Mononuclear cell (primary cell): ENCODE measurements around the gene FARS2. TPM values are rescaled to one million over a fixed set of nuclear protein-coding genes. Genes with fewer than 3 reads are reported as not detected.

Experiments used
- H3K27me3 ChIP-seq: 2 replicates; pipeline ENCODE4 v1.6.0; 2011; ENCODE audit warnings: low read length, control low read depth; ENCODE audit not compliant: insufficient read depth
- H3K4me1 ChIP-seq: 2 replicates; pipeline ENCODE4 v1.5.1; 2011; ENCODE audit warnings: mild to moderate bottlenecking, low read length, control low read depth; ENCODE audit not compliant: insufficient read depth
- H3K4me3 ChIP-seq: 2 replicates; pipeline ENCODE4 v1.5.1; 2011; ENCODE audit warnings: mild to moderate bottlenecking, low read length, moderate library complexity
- H3K9me3 ChIP-seq: 2 replicates; pipeline ENCODE4 v1.5.1; 2011; ENCODE audit warnings: low read depth, mild to moderate bottlenecking, control low read depth, low read length
- total RNA-seq: library from RNA; depleted of rRNA; stranded (reverse); fragments of >200 nt; gene quantifications from one replicate; pipeline ENCODE4 v1.2.3, GENCODE V29; 2012

Gene FARS2
- total RNA-seq, 1 donor = 13.5 TPM

DNA sequence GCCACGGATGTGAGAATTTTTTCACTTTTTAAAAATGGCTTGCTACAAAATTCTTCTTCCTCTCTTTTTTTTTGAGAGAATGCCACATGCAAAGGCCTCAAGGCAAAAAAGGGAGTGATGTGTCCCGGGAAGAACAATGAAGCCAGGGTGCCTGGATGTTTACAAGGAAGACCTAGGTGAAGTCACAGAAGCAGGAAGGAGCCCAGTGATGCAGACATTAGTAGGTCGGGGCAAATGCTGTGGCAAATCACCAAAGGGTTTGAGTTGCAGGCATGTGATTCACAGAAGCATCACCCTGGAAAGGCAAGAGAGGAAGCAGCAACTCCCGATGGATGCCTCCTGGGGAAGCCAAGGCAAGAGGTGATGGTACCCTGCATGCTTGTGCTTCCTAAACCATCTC lies 46.8 kb downstream of the FARS2 start:
- no peak overlapping the region for H3K4me3 ChIP-seq
- H3K9me3 ChIP-seq = no peaks in the 10 kb centered on the region
- H3K4me1 ChIP-seq = peaks cover 4% of the 10 kb centered on the region
- H3K27me3 ChIP-seq = no peaks in the 10 kb centered on the region

DNA sequence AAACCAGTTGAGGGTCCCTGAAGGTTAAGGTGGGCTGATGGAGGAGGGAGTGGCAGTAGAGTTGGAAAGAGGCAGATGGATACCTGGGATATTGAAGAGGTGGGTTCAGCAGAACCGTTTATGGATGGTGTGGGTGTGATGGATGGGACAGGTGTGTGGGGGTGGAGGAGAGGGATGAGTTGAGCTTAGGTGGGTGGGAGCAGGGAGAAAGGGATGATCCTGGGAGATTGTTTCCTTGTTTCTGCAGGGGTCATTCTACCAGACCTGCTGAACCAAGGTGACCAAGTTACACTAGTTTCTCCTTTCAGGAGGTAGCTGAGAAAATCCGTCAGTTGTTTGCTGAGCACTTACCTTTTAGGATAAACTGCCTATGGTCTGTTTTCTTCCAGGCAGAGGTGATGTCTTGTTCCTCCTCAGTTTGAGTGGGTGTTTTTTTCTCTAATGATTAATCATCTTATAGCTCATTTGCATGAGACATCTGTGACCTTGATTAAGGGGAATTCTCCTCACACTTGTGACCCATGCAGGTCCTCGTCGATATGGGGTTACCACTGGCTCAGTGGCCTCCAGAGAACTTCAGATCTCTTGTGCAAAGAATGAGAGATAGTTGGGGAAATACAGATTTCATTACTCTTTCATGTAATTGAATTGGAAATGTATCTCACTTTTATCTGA lies 53.0 kb downstream of the FARS2 start:
- no peak overlapping the region for H3K4me3 ChIP-seq
- H3K4me1 ChIP-seq = no peaks in the 10 kb centered on the region
- no peaks in the 10 kb centered on the region for H3K27me3 ChIP-seq
- H3K9me3 ChIP-seq = no peaks in the 10 kb centered on the region

DNA sequence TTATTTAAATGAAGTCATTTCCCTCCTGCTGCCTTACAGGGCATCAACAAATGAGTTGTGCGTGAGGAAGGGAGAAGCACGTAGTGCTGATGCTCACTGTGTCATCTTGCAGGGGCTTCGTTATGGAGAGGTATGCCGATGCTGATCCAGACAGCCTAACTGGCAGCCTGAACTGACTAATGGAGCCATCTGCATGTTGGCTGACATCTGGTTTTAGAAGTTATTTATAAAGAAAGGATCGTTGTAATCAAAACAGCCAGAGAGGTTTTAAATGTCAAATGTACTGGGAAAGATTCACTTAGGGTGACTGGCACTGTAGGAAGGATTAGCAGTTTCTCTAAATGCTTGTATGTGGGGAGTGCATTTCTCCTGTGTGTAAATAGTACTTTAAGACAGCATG lies 54.6 kb downstream of the FARS2 start:
- H3K4me3 ChIP-seq = no peak overlapping the region

GRCh38 chr6:5316951-5317350 lies 55.6 kb downstream of the FARS2 start:
- Histone ChIP-seq H3K27me3 (no peaks in the 10 kb centered on the region), H3K4me3 (no peak overlapping the region), H3K9me3 (no peaks in the 10 kb centered on the region), H3K4me1 (peaks cover 4% of the 10 kb centered on the region)

More for the DNA sequence above, 54.6 kb downstream of the FARS2 start:
- H3K9me3 ChIP-seq = no peaks in the 10 kb centered on the region
- H3K27me3 ChIP-seq = no peaks in the 10 kb centered on the region
- peaks cover 4% of the 10 kb centered on the region for H3K4me1 ChIP-seq

- Histone ChIP-seq H3K9me3 (no peaks in the 10 kb centered on the region), H3K27me3 (no peaks in the 10 kb centered on the region), H3K4me3 (no peak overlapping the region), H3K4me1 (peaks cover 4% of the 10 kb centered on the region)
Observed at GRCh38 chr6:5318617-5319272, 57.4 kb downstream of the FARS2 start.

DNA sequence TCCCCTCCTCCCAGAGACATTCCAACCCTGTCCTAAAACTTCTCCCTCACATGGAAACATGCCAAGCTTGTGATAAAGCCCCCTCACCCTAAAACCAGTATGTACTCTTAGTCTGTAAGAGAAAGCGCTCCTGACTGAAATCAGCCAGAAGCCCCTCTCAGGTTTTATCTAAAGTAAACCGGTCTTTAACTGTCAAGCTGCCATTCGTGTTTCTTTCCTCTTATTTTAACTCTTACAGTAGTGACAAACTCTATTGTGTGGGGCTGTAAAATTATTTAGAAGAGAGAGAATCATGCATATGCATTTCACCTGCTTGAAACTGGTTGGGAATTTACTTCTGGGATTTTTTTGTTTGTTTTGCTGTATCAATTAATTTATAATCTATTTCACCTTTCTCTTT lies 62.7 kb downstream of the FARS2 start:
- H3K4me3 ChIP-seq = no peak overlapping the region
- no peaks in the 10 kb centered on the region for H3K9me3 ChIP-seq
- H3K4me1 ChIP-seq = peaks cover 4% of the 10 kb centered on the region
- H3K27me3 ChIP-seq = no peaks in the 10 kb centered on the region

- Histone ChIP-seq H3K4me3 (no peak overlapping the region), H3K9me3 (no peaks in the 10 kb centered on the region), H3K4me1 (peaks cover 4% of the 10 kb centered on the region), H3K27me3 (no peaks in the 10 kb centered on the region)
Observed at GRCh38 chr6:5325173-5325572, 63.9 kb downstream of the FARS2 start.

DNA sequence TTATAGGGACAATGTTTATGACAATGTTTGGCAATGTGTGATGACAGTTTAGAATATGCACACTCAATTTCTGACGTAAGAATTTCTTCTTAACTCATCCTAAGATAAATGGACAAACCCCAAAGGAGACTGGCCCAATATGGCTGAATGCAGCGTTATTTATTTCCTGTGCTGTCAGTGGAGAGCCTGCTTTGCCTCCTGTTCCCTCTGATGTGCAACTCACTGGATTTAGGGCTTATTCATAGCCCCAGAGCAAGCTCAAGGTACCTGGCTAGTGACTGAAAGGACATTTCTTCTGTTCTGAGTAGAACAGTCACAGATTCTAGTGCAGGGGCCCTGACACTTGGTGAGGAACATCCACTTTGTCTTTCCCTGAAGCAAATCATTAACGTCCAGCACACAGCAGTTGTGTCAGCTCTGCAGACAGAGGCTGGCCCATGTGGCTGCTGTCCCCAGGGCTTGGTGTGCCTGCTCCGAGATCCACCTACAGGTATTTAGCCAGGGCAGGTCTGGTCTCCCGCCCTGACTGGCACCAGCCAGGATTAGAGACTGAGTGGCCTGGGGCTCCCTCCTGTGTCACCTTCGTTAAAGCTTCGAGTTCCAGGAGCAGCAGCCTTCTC lies 64.8 kb downstream of the FARS2 start:
- no peaks in the 10 kb centered on the region for H3K9me3 ChIP-seq
- no peaks in the 10 kb centered on the region for H3K27me3 ChIP-seq
- no peak overlapping the region for H3K4me3 ChIP-seq
- no peaks in the 10 kb centered on the region for H3K4me1 ChIP-seq

DNA sequence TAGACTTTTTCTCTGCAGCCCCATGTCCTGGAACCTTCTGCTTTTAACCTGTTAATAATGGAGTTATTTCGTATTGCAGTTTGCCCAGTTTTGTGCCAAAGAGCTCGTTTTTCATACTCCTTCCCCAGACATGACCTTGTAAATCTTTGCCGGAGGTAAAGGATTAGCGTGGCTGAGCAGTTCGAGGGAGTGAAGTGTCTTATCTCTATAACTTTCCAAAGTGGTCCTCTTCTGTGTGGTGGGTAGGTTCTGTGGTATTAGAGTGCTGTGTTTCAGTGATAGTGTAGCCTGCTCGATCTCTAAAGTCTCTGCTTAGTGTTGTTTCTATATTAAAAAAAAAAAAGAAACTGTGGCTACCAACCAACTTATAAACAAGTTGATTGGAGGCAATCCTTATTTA lies 67.5 kb downstream of the FARS2 start:
- no peaks in the 10 kb centered on the region for H3K4me1 ChIP-seq
- no peak overlapping the region for H3K4me3 ChIP-seq
- H3K27me3 ChIP-seq = no peaks in the 10 kb centered on the region
- no peaks in the 10 kb centered on the region for H3K9me3 ChIP-seq

GRCh38 chr6:5331845-5332442 lies 70.6 kb downstream of the FARS2 start:
- Histone ChIP-seq H3K4me3 (no peak overlapping the region), H3K4me1 (no peaks in the 10 kb centered on the region), H3K27me3 (no peaks in the 10 kb centered on the region), H3K9me3 (no peaks in the 10 kb centered on the region)

GRCh38 chr6:5333658-5334057 lies 72.3 kb downstream of the FARS2 start:
- Histone ChIP-seq H3K9me3 (no peaks in the 10 kb centered on the region), H3K4me3 (no peak overlapping the region), H3K27me3 (no peaks in the 10 kb centered on the region), H3K4me1 (no peaks in the 10 kb centered on the region)

- Histone ChIP-seq H3K9me3 (no peaks in the 10 kb centered on the region), H3K4me1 (no peaks in the 10 kb centered on the region), H3K27me3 (no peaks in the 10 kb centered on the region), H3K4me3 (no peak overlapping the region)
Observed at GRCh38 chr6:5334341-5334740, 73.0 kb downstream of the FARS2 start.

DNA sequence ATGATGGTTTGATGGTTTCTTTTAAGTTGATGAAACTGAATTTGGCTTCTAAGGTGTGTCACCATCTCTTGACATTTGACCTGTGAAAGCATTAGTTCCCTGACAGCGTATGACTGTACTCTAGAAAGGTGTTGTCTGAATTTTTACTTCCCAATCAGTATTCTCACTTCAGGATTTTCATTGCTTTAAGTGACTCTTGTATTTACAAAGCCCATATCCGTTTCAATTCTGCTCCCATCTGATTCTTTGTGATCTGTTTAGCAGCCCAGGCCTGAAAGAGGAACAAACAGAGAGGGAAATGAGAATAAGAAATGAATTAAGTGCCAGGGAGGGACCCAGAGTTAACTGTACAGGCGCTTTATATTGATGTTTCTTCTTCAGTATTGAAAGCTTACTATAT lies 73.7 kb downstream of the FARS2 start:
- Histone ChIP-seq H3K27me3 (no peaks in the 10 kb centered on the region), H3K9me3 (no peaks in the 10 kb centered on the region), H3K4me1 (no peaks in the 10 kb centered on the region), H3K4me3 (no peak overlapping the region)

DNA sequence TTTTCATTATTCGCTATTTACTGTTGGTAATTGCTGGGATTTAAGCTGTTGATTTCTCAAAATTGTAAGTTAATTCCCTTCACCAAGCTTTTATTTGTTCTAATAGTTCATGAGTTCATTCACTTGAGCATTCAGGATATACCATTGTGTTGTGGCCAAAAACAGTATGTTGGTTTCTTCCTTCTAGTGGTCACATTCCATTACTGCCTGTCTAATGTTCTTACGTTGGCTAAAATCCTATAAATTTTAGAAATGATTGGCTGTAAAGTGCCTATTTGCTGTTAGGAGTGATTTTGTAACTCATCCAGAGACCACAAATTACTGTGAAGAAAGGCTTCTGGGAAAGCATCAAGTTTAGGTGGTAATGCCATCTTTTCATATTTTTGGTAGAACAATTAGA lies 76.3 kb downstream of the FARS2 start:
- Histone ChIP-seq H3K9me3 (no peaks in the 10 kb centered on the region), H3K4me1 (no peaks in the 10 kb centered on the region), H3K4me3 (no peak overlapping the region), H3K27me3 (no peaks in the 10 kb centered on the region)

DNA sequence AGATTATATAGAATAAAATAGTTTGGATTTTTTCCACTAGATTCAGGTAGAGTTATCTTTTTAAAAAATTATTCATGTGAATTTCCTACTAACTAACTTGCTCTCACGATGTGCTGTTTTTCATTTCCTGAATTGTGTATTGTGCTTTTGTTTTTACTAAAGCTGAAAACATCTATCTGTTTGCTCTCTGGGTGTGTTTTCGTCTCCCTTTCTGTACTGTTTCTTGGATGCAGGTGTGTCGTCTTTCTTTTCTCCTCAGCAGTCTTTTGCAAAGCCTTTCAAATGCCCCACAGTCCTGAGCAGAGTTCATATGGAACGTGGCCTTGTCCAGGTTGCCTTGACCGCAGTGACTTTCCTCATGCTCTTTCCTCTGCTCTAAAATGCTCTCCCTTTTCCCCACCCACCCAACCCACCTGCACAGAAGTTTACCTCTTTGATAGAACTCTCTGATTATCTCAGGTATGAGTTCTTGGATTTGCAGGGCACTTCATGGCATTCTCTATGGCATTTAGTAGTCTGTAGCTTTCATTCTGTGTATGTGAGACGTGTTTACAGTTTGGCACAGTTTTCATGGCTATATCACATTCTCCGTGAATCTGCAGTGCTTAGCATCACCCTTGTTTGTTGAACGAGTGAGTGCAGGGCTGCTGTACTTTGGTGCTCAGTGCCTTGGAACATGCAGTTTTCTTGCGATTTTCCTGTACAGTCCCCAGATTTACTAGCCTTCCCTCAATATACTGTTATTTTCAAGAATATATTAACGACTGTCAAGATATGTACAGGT lies 77.1 kb downstream of the FARS2 start:
- no peak overlapping the region for H3K4me3 ChIP-seq
- H3K9me3 ChIP-seq = no peaks in the 10 kb centered on the region
- no peaks in the 10 kb centered on the region for H3K4me1 ChIP-seq
- no peaks in the 10 kb centered on the region for H3K27me3 ChIP-seq
